GM18520 (cell line): ENCODE results near the gene ATP6V1G3.
"Not testable (repeated sequence)": the region's sequence is repeated elsewhere in the genome, so short reads cannot be mapped to it uniquely, and the experiment has no call there.

ENCODE experiments used
- ATAC-seq: cut with Tn5 transposase; IDR thresholded peaks from one replicate; pipeline ENCODE4 v1.9.1; 2021; ENCODE audit not compliant: unreplicated experiment

The ATP6V1G3 gene

GRCh38 chr1:198543670-198544260 lies 3.3 kb upstream of the ATP6V1G3 start:
- peak; percentile 74 for ATAC-seq

DNA sequence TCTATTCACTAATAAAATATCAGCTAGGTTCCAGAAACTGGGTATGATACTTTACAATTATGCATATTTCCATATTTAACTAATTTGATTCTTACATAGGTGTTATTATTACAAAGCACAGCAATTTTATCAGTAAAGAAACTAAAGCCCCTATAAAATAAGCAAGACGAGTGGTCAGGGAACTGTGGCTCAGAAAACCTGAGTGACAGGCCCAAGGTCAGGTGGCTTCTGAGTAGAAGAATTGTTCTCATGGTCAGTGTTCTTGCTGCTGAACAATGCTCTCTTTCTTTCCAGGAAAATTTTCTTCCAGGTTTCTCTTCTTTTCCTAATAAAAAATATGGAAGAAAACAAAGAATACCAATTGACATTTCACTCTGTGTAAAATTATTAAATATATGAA lies 2.2 kb upstream of the ATP6V1G3 start:
- ATAC-seq: no peak

DNA sequence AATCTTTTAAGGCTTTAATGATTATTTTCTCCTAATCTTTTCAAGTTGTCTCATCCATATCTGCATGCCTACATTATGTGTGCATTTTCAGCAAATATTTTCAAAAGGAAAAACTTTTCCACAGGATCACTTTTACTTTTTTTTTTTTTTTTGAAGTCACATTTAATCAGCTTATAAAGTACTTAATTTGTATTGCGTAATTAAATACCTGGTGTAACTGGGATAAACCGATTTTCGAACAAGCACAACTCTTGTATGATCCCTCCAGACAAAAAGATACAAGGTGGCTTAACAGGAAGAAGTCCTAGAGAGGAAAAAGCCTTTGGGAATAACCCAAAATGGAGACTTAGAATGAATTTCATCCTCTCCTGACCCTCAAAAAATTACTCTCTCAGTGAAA lies 1.3 kb upstream of the ATP6V1G3 start:
- no peak for ATAC-seq

DNA sequence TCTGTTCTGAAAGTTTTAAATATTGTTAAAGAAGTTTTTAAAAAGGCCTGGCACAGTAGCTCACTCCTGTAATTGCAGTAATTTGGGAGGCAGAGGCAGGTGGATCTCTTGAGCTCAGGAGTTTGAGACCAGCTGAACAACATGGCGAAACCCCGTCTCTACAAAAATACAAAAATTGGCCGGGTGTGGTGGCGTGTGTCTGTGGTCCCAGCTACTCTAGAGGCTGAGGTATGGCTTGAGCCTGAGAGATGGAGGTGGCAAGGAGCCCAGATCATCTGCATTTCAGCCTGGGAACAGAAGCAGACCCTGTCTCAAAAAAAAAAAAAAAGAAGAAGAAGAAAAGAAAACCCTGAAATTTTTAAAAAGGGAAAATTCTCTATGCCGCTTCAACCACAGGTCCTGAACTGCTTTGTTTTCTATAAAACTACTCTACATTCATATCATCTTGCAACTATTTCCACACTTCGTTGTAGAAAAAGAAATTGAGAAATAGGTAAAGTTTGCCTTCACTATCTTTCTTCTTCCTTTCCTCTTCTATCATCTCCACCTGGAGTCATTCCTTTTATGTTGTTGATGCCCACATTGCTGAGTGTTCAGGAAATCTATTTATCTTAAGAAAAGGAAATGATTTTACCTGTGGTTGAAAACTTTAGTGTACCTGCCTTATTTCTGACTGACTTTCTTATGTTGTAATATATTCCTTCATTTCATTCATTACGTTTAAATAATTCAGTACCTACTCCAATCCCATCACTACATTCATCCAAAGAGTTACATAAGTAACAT lies 1.7 kb downstream of the ATP6V1G3 start:
- ATAC-seq: no peak

DNA sequence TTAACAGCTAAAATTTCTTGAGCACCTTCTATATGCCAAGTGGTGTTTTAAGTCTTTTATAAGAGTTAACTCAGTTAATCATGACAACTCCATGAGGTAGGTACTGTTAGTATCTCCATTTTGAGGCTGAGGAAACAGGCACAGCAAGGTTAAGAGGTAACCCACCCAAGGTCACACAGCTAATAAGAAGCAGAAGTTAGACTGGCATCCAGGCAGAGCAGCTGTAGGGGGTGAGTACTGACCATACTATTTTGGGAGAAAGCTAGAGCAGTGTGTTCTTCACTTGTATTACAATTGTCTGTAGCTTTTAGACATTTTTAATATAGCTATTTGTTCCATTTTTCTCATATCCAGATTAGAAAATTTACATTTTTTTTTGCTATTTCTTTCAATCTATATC lies 4.8 kb downstream of the ATP6V1G3 start:
- no peak for ATAC-seq

GRCh38 chr1:198534548-198535418 lies 5.7 kb downstream of the ATP6V1G3 start:
- no peak for ATAC-seq

DNA sequence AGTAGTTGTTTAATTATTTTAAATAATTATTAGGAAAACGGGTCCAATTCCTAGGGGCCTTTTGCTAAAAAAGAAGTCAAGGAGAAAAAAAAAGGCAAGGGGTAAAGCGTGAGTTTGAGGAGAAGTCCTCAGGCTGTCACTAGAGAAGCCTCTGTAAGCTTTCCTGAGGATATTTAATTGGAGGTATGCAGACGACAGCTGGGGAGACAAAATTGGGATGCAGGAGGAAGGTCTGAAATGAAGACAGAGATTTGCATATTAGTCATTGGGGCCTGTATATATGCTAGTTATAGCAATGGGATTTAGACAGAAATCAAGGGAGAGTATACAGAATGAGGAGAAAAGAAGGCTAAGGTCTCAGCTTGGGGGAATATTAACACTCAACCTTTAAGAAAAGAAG lies 8.6 kb downstream of the ATP6V1G3 start:
- no peak for ATAC-seq

GRCh38 chr1:198530953-198531352 lies 9.5 kb downstream of the ATP6V1G3 start:
- no peak for ATAC-seq

DNA sequence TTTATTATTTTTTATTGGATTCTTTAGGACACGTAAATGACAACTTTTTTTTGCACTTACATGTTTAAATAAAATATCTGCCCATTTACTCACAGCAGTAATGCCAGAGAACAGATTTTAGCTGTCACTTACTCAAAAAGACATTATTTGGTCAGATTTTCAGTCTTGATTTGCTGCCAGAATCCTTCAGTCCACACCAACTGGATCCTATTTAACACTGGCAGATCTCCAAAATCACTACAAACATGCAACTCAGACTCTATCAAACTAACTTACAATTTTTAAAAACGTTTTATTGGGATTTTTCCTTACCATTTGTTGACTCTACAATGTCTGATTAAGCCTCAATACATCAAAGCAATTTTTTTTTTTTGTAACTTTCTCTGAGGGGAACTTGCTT lies 11.1 kb downstream of the ATP6V1G3 start:
- no peak for ATAC-seq

DNA sequence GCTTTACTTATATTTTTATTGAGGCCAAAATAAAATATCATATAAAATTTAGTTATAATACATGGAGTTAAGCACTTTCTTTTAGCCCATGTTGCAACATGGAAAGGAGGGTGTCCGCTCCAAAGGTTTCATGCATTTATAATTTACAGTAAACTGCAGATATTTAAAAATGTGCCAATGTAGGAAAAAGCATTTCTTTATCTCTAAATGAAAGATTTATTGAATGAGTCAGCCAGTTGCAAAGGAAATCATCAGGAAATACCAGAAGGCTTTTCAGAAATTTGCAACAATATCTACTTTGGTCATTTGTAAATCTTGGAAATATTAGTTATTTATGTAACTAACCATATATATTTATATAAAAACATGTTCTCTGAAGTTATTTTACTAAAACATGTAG lies 12.1 kb downstream of the ATP6V1G3 start:
- ATAC-seq: no peak

DNA sequence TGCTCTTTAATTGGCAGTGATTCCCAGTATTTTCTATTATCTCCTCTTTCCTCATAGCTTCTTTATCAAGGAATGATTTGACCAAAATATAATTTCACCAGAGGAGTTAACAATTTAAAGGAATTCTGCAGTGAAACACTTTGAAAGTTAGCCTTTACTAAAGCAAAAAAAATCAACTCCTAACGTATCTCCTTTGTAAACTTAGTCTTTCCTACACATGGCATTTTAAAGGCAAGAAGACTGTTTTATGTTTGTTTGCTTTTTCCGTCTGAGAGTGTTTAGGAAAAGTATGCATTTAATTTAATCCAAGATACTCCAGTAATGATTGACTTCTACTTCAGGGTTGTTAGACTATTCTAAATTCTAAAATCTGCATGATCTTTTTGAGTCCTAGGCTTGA lies 15.9 kb downstream of the ATP6V1G3 start:
- no peak for ATAC-seq

DNA sequence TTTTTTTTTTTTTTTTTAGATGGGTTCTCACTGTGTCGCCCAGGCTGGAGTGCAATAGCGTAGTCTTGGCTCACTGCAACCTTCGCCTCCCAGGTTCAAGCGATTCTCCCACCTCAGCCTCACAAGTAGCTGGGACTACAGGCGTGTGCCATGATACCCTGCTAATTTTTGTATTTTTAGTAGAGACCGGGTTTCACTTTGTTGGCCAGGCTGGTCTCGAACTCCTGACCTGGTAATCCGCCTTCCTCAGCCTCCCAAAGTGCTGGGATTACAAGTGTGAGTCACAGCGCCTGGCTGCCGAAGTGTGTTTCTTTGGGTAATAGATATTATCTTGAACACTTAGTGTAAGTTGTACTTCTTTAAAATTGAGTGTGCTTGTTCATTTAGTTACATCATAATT lies 16.4 kb downstream of the ATP6V1G3 start:
- not testable (repeated sequence) for ATAC-seq

GRCh38 chr1:198523182-198523950 lies 17.1 kb downstream of the ATP6V1G3 start:
- no peak for ATAC-seq

GRCh38 chr1:198520524-198521254 lies 19.8 kb downstream of the ATP6V1G3 start:
- peak; percentile 87 for ATAC-seq

GRCh38 chr1:198519639-198520501 lies 20.6 kb downstream of the ATP6V1G3 start:
- ATAC-seq: no peak

DNA sequence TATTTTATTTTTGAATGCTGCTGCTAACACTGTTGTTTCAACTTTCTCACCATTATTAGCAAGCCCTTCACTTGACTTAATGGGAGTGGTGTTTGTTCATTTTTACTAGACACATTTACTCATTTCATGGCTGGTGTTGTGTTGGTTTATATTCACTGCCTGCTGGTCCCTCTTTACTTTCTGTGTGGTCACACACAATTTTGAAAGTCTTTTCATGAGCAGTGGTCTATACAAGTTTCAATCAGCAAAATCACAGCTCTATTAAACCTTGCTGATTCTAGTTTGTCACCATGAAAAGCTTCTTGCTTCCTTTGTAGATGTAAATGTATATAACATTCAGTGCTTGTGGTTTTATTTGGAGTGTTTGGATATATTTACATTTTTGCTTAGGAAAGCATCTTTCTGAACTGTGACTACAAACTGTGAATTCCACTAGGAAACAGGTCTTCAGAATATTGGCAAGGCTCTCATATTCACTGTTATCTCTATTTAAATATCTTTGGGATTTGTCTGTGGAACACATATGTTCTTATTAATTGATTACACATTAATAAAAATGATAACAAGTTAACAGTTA lies 22.8 kb downstream of the ATP6V1G3 start:
- ATAC-seq: no peak

DNA sequence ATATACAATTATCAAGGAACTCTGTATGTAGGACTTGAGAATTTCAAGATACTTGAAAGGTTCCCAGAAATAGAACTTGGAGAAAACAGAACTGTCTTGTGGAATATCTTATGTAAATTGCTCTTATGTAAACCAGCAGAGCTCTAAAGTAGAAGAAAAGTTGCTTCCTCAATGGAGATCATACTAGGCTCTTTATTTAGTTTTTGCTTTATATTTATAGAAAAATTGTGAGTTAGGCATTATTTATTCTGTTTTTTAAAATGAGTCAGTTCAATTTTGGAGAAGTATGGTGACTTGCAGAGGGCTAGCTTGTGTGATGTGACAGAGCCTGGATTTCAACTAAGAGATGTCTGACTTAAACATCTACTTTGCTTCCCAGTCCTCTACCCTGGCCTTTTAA lies 40.4 kb downstream of the ATP6V1G3 start:
- ATAC-seq: no peak

DNA sequence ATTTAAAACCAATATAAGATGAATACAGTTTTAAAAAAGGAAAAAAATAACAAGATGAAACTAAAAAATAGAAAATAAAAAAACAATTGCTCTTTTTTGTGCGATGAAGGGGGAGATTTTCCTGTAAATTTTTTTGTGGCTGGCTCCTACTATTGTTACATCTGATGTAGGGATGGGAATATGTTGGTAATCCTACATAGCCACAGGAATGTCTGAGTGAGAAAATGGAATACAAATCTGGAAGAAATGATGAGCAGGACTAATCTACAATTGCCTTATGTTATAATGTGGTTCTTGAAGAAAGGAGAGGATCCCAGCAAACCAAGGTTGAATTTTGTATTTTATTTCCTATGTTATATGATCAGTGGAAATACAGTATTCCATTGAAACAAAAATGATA lies 40.9 kb downstream of the ATP6V1G3 start:
- ATAC-seq: no peak

- ATAC-seq: no peak
Measured at GRCh38 chr1:198498881-198499280, 41.6 kb downstream of the ATP6V1G3 start.
